Colon (tissue), 2 donors: ENCODE measurements around the gene VRK2.
A peak's percentile ranks its signal among the peaks of the same experiment; 100 is the strongest.
"Not testable (repeated sequence)": the region's sequence is repeated elsewhere in the genome, so short reads cannot be mapped to it uniquely, and the experiment has no call there.

Experiments
- FAIRE-seq: peaks from 2 replicates; lab custom pipeline; 2012; peaks lifted over from hg19 to GRCh38; lab: Jason Lieb, UNC
- donor health status: control.
- donor health status: control.

The VRK2 gene

DNA sequence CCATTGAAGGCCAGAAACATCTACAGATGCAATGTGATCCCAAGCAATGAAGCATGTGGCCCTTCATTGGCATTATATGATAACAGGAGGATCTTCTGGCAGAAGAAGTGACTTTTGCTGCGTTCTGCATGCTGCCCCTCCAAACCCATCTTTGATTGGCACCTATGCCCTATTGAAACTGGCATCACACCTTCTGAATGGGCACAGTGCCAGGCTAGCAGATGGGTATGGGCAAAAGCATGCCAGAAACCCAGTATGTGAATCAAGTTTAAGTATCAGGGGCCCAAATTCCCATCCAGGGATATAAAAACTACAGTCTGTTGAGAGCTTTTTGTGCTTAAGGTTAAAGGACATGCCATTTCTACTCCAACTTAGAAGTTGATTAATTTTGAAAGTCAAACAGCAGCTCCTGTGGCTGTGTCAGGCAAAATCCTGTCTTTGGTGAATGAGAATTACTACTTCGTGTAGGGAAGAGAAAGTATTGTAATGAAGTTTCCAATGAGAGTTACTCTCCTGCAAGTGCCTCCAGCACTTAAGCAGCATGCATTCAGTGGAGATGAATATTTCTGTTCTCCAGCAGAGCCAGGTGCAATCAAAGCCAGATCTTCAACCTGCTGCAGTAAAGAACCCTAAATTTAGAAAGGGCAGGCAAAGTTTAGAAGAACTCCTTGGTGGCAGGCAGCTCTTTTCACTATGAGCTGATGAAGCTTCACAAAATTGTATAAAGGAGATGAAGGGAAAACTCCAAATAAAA is 8.6 kb downstream of the VRK2 start:
- no peak for FAIRE-seq

GRCh38 chr2:58056192-58056916 is 9.7 kb downstream of the VRK2 start:
- FAIRE-seq = no peak

DNA sequence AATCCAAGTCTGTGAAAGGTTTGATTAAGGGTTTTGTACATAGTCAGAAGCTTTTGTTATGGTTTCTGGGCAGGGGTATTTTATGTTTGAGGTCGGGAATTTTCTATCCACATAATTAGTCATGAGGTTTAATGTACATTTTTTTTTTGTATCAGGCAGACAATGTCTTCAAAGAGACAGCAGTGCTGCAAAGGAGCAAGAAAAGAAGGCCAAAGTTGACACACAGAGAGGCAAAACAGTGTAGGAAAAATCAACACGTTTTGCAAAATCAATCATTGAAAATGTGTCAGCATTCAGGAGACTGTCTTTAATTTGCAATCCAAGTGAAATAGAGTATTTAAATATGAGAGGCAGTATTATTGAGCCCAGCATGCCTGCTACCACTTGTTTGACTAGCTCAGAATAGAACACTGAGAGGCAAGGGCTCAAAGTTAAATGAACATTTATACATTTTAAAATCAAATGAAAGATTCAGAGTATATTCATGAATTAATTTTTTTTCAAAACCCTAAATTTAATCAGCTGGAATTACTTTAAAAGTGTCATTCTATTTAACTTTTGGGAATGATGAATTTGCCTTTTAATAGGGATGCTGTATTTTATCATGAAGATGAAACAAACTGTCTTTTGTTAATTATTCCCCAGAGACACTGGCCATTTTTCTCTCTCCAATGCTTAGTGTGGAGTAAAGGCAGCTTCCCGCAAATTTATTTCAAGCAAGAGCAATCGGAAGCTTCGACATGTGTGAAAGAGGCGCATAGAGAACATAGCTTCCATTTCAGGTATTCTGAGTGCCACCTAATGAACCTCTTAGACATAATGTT is 11.3 kb downstream of the VRK2 start:
- FAIRE-seq = no peak

DNA sequence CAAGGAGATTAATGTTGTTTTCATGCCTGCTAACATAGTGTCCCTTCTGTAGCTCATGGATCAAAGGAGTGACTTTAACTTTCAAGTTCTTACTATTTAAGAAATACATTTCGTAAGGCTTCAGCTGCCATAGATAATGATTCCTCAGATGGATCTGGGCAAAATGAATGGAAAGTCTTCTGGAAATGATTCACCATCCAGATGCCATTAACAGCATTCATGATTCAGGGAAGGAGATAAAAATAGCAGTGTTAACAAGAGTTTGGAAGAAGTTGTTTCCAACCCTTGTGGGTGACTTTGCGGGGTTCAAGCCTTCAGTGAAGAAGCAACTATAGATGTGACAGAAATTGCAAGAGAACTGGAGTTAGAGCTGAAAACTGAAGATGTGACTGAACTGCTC is 17.0 kb downstream of the VRK2 start:
- FAIRE-seq = no peak

- no peak for FAIRE-seq
Observed at GRCh38 chr2:58064086-58064485, 17.5 kb downstream of the VRK2 start.

DNA sequence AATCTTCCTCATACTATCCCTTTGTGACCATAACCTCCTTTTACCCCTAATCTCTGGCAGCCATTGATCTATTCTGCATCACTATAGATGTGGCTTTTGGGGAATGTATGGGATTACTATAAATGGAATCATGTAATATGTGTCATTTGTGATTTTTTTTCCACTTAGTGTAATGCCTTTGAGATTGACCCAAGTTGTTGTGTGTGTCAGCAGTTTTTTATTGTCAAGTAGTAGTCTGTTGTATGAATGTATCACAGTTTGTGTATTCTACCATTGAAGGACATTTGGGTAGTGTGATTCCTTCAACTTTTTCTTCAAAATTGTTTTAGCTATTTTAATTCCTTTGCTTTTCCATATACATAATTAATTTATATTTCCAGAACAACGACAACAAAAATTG is 18.6 kb downstream of the VRK2 start:
- no peak for FAIRE-seq

GRCh38 chr2:58067001-58067400 is 20.4 kb downstream of the VRK2 start:
- FAIRE-seq = no peak

DNA sequence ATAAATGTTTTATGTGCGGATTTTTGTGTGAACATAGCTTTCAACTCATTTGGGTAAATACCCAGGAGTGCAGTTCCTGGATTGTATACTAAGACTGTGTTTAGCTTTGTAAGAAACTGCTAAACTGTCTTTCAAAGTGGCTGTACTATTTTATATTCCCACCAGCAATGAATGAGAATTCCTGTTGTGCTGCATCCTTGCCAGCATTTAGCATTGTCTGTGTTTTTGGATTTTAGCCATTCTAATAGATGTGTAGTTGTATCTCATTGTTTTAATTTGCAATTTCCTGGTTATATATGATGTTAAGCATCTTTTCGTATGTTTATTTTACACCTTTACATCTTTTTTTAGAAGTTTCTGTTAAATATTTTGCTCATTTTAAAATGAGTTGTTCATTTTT is 24.2 kb downstream of the VRK2 start:
- FAIRE-seq = no peak

GRCh38 chr2:58072102-58072501 is 25.5 kb downstream of the VRK2 start:
- peak; percentile 31 for FAIRE-seq

DNA sequence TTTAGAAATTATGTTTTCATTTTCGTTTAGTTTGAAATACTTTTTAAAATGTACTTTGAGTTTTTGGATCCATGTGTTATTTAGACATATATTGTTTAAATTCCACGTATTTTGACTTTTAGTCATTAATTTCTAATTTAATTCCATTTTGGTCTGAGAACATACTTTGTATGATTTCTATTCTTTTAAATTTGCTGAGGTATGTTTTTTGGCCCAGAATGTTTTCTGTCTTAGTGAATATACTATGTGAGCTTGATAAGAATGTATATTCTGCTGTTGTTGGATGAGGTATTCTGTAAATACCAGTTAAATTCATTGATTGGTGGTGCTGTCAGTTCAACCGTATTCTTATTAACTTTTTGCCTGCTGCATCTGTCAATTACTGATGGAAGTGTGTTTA is 26.4 kb downstream of the VRK2 start:
- no peak for FAIRE-seq

- FAIRE-seq = no peak
Observed at GRCh38 chr2:58073751-58074150, 27.1 kb downstream of the VRK2 start.

DNA sequence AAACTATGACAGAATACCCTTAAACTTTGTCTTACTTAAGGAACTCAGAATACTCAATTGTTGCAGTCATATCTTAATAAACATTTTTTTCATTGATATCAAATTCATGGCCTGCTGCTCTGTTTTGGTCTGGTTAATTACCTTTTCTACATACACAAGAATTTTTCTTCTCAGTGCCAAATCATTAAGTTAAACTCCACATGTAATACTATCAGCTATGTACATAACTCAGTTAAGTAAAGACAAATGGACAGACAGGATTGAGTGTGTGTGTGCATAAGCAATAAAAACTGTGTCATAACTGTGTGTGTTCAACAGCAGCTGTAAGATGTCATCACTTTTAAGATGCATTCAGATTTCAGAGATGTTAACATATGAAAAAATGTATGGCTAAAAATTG is 34.4 kb downstream of the VRK2 start:
- FAIRE-seq = no peak

- no peak for FAIRE-seq
Observed at GRCh38 chr2:58089081-58089480, 42.5 kb downstream of the VRK2 start.

DNA sequence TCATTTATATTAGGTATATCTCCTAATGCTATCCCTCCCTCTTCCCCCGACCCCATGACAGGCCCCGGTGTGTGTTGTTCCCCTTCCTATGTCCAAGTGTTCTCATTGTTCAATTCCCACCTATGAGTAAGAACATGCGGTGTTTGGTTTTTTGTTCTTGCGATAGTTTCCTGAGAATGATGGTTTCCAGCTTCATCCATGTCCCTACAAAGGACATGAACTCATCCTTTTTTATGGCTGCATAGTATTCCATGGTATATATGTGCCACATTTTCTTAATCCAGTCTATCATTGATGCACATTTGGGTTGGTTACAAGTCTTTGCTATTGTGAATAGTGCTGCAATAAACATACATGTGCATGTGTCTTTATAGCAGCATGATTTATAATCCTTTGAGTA is 46.2 kb downstream of the VRK2 start:
- FAIRE-seq = not testable (repeated sequence)

- FAIRE-seq = no peak
Observed at GRCh38 chr2:58097025-58097424, 50.4 kb downstream of the VRK2 start.

DNA sequence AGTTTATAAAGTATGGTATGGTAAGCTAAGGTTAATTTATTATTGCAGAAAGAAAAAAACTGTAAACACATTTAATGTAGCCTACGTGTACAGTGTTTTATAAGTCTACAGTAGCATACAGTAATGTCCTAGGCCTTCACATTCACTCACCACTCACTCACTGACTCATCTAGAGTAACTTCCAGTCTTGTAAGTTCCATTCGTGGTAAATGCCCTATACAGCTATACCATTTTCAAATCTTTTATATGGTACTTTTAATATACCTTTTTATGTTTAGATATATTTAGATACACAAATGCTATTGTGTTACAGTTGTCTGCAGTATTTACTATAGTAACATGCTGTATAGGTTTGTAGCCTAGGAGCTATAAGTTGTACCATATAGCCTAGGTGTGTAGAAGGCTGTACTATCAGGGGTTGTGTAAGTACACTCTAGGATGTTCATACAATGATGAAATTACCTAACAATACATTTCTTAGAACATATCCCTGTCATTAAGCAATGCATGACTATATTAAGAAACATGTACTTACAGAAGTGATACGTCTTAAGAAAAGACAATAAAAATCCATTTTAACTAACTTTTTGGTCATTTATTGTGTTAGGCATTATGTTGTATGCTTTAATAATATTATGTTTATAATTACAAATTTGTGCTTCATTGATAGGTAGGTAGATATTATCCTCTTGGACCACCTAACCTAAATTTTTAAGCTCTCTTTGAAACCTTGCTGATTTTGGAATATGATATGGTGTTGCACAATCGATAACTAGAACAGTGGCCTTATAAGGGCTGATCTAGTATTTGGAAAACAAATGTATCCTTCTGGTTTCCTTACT is 51.9 kb downstream of the VRK2 start:
- no peak for FAIRE-seq

DNA sequence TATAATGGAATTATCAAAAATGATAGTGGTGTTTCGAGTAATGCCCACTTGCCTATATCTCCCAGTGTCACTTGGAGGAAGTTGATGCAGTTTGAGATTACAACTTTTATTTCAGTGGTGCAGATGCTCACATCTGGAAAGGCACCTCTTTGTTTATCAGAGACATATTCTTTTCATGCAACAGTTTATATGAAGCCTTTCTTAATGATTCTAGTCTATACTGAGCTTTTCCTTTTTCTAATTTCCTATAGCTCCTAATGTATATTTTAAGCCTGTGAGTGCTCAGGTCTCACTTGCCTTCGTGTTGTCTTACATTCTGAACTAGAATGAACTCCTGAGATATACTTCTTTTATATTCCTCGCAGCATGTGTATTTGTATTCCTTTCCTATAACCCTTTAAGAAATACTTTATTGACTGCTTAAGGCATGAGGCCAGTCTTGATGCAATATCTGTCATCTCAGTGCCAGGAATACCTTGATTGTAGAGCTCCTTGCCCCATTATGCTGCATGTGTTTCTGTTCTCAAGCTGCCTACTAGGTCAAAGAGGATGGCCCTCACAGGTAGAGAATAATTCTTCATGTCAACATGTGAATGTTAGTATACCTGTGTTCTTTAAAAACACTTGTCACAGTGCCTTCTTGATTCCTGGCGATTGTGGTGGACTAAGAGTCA is 52.6 kb downstream of the VRK2 start:
- no peak for FAIRE-seq

DNA sequence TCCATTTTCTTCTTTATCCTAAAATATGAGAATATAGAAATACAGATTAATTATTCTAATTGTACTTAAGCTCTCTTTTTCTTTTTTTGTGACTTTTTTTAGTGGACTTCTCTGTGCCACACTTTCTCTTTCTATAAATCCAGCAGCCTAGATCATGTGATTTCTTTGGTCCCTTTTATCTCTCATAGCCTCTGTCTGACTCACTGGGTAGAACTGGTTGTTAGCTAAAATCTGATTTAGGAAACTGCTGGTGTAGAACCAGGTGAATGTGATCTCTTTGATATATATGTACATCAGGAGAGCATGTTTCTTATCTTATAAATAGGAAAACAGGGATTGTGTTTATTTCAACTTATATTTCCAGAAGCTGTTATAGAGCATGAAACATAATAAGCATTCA is 54.9 kb downstream of the VRK2 start:
- FAIRE-seq = no peak

DNA sequence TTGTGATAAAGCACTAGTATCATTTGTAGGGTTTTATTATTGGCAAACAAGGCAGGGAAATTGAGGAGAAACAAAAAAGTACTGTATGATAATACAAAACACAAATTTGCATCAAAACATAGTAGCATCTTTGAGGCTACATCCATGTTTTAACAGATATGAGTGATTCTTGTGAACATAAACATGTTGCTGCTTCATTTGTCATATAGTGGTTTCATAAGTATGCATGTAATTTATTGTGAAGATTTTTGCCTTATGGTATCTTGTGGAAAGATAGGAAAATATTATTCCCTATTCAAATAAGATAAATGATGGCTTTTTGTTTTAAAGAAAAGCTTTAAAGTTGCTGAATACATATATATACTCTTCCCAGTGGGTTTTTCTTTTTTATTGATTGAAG is 60.3 kb downstream of the VRK2 start:
- no peak for FAIRE-seq

DNA sequence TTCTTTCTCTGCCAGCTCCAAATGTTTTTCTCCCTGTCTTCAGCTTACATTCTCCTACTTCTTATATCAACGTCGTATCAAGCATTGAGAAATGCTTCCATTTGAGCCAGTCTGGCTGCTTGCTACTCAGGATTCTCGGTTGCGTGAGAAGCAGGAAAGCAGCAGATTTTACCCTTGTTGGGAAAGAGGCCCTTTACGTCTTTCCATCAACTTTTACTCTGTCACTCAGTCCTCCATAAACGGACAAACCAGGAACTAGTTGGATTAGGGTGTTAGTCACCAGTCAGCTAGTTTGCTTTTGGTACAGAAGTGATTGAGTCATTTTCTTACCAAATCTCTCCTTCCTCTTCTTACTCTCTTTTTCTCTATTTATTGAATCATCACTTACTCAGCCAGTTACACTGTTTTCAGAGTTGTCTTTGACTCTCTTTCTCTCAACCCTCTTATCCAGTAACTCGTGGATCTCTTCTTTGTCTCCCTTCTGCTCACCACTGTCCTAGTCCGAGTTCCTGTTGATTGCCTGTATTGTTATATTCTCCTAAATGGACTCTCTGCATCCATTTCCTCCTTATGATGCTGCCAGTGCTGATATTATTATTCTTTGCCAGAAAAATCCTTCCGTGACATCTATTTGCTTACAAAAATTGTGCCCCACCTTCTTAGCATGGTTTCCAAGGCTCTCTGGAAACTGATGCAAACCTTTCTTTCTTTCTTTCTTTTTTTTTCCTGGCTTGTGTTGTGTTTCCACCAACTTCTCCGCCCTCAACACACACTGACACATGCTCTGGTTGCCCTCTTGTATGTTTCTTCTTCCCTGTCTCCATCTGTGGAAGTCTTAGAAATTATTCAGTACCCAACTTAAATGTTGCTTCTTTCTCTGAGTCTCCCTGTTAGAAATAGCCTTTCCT is 61.5 kb downstream of the VRK2 start:
- no peak for FAIRE-seq
